HUDEP-2 (cell line): Measurements from ENCODE around the gene FUT8.
"Not testable (repeated sequence)": the region's sequence is repeated elsewhere in the genome, so short reads cannot be mapped to it uniquely, and the experiment has no call there.

ENCODE experiments used
- DNase-seq, 76 experiments: peaks; one replicate each; lab custom pipeline; 2025; ENCODE audit not compliant: unreplicated experiment in 76 of 76; lab: John Stamatoyannopoulos, UW

FUT8 gene

DNA sequence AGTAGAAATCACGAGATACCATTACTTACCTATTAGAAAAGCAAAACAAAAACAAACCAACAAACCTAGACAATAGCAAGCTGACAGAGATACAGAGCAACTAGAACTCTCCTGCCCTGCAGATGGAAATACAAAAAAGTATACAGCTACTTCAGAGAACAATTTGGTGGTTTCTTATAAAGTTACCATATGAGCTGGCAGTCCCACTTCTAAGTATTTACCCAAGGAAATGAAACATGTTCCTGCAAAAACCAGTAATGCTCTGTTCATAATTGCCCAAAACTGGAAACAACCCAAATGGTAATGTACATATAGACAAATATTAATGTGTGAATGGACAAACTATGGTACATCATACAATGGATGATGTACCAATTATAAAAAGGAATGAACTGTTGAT lies 31.7 kb downstream of the FUT8 start:
- DNase-seq: no peak

- no peak for DNase-seq
Observed at GRCh38 chr14:65446159-65446558, 33.6 kb downstream of the FUT8 start.

GRCh38 chr14:65449647-65450046 lies 37.1 kb downstream of the FUT8 start:
- DNase-seq: no peak

DNA sequence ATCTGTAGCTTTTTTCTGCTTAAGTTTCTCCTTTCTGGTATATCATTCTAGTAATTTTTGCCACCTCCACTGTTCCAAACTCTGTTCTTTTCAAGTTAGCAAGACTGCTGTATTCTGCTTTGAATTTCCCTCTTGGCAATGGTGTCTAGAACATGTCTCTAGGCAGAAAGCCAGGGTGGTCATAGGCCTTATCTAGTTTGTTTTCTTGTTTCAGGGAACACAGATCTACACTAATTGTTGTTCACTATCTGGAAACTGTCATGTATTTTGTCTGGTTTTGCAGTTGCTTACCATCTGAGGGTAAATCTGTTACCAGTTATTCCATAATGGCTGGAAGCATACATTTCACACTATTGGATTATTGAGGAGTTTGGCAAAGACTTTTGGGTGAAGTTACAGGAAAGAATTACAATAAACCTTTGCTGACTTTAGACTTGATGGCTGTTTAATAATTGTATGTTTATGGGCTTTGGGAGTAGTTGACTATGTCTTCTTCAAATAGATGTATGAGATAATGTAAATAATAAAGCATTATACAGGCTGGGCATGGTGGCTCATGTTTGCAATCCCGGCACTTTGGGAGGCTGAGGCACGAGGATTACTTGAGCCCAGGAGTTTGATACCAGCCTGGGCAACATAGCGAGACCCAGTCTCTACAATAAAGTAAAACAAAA lies 41.4 kb downstream of the FUT8 start:
- DNase-seq: peak in 49 of 76 experiments; percentile 4 to 77 (median 35)

- DNase-seq: no peak
Observed at GRCh38 chr14:65456247-65456646, 43.7 kb downstream of the FUT8 start.

DNA sequence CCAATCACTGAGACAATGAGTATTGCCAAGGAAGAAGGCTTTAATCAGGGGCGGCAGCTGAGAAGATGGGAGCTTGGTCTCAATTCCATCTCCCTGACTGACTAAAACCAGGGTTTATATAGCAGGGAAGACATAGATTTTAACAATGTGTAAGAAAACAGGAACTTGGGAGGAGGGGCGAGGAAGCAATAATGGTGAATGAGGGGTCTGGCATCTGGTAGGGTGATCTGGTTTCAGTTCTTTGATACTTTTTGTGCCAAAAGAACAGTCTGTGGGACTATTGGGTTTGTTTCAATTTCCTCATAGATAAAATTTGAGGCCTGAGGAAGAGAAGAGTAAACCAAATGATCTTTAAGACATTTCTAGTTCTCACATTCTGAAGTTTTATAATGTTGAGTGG lies 49.2 kb downstream of the FUT8 start:
- no peak for DNase-seq

- DNase-seq: no peak
Observed at GRCh38 chr14:65462411-65462810, 49.9 kb downstream of the FUT8 start.

DNA sequence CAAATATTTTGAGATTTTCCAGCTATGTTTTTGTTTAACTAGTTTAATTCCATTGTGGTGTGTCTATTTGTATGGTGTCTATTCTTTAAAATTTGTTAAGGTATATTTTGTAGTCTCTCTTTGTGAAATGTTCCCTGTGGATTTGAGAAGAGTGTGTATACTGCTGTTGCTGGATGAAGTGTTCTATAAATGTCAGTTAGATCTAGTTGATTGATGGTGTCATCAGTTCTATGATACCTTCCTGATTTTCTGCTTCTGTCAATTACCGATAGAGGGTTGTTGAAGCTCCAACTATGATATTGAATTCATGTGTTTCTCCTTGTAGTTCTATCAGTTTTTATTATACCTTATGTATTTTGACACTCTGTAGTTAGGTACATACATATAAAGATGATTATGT lies 53.1 kb downstream of the FUT8 start:
- no peak for DNase-seq

GRCh38 chr14:65467926-65468325 lies 55.4 kb downstream of the FUT8 start:
- not testable (repeated sequence) for DNase-seq

DNA sequence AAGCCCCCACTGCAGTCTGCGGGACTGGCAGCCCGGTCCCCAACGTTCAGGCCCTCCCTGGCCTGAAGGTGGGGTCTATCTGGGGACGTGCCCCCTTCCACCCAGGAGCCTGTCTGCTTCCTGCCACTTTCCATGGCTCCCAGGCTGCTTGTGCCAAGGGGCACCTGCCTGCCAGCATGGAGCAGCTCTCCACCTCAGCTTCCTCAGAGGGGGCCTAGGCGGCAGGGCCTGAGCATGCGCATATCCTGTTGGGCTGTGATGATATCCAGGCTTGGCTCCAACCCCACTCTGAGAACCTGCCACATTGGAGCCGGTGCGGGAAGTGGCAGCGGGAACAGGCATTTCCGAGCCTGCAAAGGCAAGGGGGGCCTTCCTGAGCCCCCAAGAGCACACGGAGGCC lies 57.4 kb downstream of the FUT8 start:
- no peak for DNase-seq

DNA sequence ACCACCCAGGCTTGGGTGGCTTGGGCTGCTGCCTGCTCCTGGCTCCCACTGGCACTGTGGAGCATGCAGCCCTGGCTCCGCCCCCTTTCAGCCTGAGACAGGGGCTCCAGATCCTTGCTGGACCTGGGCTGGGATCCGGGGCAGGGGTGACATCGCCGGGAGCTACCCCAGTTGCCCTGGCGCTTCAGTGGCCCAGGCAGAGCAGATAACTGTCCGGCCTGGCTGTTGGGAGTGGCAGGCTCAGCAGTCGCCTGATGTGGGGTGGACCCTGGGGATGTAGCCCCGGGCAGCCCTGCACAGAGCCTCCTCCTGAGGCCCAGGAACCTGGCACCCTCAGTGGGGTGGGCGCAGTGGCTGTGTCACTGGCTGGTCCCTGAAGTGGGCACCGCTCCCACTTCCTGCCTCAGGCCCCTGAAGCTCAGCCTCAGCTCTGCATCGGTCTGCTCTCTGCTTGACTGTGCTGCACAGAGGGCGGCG lies 57.9 kb downstream of the FUT8 start:
- DNase-seq: no peak

- no peak for DNase-seq
Observed at GRCh38 chr14:65471038-65471878, 58.7 kb downstream of the FUT8 start.

DNA sequence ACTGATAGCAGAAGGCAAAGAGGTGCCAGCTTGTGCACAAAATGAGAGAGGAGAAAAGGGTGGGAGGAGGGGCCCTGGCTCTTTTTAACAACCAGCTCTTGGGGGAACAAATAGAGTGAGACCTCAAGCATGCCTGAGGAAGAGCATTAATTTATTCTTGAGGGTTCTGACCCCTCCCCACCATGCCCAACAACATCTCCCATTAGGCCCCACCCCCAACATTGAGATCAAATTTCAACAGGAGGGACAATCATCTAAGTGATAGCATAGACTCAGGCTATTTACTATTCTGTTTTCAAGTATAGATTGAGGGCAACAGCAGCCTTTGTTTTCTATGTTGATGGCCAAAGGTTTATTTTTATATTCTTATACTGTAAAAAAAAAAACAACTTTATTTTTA lies 59.7 kb downstream of the FUT8 start:
- no peak for DNase-seq

GRCh38 chr14:65476273-65476941 lies 63.9 kb downstream of the FUT8 start:
- DNase-seq: peak in 7 of 76 experiments; percentile 8 to 24 (median 12)

DNA sequence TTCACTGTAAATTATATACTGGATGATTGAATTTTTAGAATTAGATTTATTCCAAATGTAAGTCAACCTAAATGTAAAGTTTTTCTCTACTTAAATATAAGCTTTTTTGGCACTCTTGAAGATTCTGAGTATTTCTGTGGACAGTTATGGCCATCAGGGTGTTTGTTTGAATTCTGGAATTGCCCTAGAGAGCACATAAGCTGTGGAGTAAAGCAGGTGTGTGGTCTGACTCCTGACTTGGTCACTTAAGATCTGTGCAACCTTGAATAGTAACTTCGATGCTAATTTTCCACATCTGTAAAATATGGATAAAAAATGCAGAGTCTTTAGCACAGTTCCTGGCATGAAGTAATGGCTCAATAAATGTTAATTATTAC lies 64.4 kb downstream of the FUT8 start:
- no peak for DNase-seq

- no peak for DNase-seq
Observed at GRCh38 chr14:65478017-65478416, 65.5 kb downstream of the FUT8 start.

GRCh38 chr14:65478596-65478995 lies 66.1 kb downstream of the FUT8 start:
- no peak for DNase-seq

DNA sequence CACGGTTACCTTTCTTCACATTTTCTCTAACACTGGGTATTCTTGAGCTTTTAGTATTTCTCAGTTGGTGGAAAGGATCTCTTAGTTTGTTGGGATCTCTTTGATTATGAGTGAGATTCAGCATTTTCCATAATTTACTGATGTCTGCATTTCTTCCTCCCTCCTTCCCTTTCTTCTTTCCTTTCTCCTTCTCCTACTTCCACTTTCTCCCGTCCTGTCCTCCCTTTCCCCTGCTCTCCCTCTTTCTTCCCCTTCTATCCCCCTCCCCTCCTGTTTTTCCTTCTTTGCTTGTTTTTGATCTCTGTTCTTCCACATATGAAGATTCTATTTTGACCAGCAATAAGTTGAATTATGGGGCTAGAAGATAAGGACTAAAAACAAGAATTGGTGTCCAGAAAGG lies 66.9 kb downstream of the FUT8 start:
- no peak for DNase-seq

DNA sequence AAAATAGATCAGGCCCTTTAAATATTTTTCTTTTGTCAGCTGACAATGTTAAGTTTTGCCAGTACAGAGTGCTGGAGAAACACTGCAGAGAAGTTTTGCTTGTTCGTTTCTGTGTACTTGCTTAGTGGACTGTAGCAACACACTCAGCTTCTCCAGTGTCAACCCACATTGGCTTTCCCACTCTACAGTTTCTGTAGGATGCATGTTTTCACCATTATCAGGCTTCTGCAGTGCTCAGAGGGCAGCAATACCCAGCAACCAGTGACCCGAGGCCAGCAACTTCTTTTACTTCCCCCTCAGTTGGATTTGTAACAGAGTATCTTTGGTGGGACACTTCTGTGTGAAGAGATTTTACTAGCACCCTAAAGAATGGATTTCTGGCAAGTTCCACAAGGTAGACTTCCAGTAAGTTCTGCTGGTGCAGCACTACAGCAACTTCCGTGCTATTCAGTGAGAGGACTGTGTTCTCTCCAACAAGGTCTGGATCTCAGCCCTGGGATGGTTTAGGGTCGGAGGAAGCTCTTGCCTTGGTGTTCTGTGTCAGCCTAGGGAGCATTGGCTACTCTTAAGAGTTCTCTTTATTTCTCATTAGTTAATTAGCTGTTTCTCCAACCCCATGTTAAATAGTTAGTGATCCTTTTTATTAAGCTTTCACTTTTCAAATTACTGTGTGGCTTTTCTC lies 70.4 kb downstream of the FUT8 start:
- no peak for DNase-seq

DNA sequence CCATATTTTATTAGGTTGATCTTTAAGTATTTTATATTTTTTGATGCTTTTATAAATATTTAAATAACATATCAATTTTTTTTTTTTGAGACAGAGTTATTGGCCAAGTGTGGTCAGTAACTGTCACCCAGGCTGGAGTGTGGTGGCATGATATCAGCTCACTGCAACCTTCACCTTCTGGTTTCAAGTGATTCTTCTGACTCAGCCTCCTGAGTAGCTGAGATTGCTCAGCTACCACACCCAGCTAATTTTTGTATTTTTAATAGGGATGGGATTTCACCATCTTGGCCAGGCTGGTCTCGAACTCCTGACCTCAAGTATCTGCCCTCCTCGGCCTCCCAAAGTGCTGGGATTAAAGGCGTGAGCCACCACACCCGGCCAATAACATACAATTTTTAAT lies 71.1 kb downstream of the FUT8 start:
- peak in 26 of 76 experiments; percentile 3 to 52 (median 20) for DNase-seq

GRCh38 chr14:65485516-65485915 lies 73.0 kb downstream of the FUT8 start:
- no peak for DNase-seq
